Hypothalamus (tissue), 51 donors: ENCODE results near the gene SNRNP200.

Source experiments
- DNase-seq, 51 donors: peaks; one replicate each; lab custom pipeline; 2025; lab: John Stamatoyannopoulos, UW

Gene SNRNP200

DNA sequence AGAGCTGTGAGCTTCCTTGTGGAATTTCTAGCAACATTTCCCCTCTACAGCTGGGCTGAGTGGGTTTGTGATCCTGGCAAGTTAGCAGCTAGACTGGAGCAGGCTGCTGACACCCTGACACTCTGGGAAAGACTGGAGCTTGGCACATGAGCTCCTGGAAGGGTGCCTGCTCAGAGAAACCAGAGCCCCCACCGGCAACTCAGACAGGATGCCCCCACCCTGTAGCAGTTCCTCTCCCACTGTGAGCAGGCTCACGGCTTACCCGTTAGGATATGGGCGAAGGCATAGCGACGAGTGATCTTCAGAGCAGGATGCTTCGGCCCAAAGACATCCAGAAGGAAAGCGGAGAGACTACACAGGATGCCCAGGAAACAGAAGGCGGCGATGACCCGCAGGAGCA is 50.8 kb downstream of the SNRNP200 start:
- peak in 1 of 51 donors; percentile 15 for DNase-seq

DNA sequence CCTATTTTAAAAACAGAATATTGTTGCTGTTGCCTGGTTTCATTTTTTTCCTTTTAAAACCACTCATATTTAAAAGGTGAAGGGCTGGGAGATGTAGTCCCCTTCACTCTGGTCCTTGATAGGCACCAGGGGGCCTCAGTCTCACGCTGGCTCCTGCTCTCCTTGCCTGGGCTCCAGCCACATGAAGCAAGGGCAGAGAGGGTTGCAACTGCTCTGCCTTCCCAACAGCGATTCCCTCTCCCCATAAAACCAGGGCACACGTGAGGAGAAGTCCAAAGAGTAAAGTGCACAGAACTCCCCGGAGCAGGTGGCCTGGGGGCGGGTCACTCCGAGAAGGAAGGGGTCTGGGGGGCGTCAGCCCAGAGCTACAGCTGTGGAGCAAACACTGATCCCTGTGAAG is 52.3 kb downstream of the SNRNP200 start:
- no peak for DNase-seq

DNA sequence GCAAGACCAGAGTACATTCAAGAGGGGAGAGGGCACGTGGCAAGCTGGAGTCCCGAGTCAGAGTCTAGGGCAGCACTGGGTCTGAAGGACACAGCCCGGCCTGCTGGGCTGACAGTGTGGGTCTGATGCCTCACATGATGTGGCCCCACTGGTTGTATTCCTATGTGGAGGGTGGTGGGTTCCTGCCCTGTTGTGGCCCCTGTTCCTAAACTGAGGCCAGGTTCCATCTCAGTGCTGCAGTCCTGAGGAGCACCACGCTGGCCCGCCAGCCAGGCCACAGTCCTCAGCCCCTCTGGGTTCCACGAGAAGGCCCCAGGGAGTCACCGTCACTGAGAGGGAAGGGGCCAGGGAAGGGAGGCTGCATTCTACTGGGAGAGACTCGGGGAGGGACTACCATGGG is 52.8 kb downstream of the SNRNP200 start:
- no peak for DNase-seq

DNA sequence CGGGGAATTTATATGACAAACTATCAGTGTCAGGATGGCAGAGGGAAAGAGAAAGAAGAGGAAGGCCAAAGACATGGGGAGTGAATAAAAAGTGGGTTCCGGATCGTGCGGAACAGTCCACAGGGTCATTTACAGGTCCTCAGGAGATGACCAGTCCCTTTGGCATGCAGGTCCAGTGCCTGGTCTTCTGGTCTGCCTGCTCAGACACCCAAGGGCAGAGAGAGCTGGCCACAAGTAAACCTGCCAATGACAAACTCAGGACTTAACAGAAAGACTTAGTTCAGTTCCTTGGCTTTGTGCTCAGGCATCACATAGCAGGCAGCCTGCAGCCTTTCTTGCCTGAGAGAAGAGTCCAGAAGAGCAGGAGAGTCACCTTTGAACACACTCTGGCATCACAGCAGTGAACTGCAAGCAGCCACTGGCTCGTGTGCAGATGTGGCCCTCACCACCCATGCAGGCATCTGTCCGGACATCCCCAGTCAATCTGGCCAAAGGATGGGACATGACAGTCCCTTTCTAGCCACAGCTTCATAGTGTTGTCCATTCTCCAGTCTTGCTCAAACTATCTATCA is 53.5 kb downstream of the SNRNP200 start:
- DNase-seq = peak in 26 of 51 donors; percentile 12 to 78 (median 39)

DNA sequence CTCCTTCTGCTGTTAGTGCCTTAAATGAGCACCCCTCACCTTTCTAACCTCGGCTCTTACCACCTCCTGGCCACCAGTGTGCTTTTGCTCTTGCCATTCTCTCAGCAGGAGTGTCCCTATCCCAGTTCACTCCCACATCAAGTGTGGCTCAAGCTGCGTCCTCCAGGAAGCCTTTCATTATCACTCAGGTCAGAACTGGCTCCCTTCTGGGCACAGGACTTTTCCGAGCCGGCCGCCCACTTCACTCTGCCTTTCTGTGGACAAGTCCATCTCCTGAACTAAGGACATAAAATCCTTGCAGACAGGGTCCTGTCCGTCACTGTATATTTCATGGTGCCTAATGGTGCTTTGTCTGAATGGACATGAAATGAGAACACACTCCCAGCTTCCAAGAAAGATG is 55.2 kb downstream of the SNRNP200 start:
- no peak for DNase-seq

DNA sequence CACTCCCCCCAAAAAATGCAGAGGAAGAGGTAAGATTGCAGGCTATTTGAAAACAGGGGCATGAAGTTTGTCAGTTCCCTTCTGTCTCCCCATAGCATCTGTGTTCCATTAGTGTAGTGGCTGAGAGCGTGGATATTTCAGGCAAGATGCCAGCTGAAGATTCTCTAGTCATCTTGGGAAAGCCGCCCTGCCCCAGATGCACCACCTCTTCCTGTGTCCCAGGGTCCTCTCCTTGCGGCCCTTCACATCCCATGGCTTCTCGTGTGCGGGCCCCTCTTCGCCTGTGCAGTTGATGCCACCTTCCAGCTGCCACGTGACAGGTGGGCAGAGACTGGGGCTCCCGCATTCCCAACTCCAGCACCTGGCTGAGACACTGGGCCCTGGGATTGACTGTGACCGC is 55.7 kb downstream of the SNRNP200 start:
- no peak for DNase-seq

DNA sequence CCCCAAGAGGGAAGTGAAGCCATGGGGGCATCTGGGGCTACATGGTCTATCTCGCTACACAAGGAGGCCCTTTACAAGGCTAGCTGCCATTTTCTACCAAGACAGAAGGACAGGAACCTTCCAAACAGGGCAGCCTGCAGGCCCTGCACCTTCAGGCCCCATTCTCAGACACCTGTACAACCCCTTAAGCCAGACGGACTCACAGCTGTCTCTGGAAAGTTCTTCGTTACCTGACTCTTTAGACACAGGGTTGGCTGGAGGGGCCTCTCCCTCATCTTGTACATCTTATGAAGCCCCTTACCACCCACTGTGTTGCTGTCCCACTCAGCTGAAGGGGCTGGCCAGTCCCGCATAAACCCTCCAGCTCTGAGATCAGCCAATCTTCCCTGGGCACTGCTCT is 56.7 kb downstream of the SNRNP200 start:
- no peak for DNase-seq

DNA sequence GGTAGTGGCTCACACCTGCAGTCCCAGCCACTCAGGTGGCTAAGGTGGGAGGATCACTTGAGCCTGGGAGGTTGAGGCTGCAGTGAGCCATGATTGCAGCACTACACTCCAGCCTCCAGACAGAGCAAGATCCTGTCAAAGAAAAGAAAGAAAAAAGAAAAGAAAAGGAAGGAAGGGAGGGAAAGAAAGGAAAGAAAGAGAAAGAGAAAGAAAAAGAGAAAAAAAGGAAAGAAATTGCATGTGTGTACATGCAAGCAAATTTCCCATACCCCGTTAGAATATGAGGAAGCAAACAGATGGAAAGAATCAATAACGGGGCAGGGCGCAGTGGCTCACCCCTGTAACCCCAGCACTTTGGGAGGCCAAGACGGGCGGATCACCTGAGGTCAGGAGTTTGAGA is 57.5 kb downstream of the SNRNP200 start:
- no peak for DNase-seq

DNA sequence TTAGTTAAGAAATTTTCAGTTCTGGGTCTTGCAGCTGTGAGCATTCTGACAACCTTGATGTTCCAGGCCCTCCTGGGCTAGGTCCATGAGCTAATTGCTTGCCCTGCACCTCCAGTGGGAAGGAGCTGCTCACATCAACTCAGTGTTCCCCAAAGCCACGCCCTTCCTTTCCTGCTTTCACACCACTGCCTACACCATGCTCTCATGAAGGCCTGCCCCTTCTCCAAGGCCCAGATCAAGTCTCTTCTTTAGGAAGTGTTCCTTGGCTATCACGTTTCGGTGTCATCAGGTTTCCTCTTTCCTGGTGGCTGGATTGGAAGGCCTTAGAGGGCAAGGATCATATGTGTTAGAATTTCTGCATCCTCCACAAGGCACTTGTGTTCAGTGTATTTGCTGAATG is 58.3 kb downstream of the SNRNP200 start:
- no peak for DNase-seq

DNA sequence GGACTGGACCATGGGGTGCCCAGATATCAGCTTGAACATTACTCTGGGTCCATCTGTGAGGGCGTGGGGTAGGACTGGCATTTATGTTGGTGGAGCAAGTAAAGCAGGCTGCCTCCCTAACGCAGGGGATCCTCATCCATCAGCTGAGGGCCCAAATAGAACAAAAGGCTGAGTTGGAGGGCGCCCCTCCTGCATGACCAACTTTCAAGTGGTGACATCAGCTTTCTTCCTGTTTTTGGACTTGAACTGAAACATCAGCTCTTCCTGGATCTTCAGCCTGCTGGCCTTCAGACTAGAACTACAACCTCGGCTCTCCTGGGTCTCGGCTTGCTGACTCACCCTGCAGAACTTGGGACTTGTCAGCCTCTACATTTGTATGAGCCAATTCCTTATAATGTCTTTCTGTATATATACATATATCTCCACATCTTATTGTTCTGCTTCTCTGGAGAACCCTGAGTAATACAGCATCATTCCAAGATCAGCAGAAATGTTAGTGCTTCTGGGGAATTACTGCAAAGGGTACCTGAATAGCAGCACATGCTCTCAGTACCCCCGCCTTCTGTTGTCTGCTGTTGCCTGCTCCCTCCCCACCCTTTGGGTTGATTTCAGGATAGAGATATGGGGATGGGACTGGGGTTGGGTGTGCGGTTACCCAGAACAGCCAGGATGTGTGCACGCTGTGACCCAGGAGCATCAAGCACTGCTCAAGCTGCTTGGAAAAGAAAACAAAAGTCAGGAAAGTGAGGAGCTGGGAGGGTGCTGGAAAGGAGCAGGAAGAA is 59.5 kb downstream of the SNRNP200 start:
- no peak for DNase-seq

DNA sequence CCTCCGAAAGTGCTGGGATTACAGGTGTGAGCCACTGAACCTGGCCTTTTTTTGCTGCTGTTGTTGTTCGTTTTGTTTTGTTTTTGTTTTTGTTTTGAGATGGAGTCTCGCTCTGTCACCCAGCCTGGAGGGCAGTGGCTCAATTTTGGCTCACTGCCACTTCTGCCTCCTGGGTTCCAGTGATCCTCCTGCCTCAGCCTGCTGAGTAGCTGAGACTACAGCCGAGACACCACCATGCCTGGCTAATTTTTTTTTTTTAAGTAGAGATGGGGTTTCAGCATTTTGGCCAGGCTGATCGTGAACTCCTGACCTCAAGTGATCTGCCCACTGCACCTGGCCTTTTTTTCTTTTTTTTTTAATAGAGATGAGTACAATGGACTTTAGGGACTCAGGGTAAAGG is 61.5 kb downstream of the SNRNP200 start:
- DNase-seq = no peak

DNA sequence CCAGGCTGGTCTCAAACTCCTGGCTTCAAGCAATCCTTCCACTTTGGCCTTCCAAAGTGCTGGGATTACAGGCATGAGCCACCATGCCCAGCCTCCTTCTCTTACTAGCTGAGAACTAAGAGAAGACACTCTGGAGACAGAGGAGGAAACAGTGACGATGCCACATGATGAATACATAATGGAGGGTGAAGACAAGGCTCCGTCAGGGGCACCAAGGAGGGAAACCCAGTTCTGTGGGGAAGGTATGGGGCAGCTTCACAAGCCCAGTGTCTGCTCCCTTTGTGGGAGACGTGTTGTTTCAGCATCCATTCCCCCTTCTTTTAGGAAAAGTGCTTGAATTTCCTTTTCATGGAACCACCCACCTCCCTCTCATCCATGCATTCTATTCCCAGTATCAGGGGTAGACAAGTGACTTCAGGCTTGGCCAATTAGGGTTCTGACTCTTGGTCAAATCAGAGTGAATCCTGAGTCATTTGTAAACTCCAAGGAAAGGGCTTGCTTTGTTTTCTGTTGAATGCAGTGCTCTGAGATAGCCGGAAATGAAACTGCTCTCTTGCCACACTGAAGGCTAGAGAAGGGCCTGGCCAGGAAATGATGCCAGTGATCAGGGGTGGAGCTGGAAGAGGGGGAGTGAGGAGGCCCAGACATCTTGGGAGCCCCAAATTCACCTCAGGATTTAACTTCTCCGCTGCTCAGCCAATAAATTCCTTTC is 63.3 kb downstream of the SNRNP200 start:
- DNase-seq = peak in 28 of 51 donors; percentile 11 to 58 (median 30)

DNA sequence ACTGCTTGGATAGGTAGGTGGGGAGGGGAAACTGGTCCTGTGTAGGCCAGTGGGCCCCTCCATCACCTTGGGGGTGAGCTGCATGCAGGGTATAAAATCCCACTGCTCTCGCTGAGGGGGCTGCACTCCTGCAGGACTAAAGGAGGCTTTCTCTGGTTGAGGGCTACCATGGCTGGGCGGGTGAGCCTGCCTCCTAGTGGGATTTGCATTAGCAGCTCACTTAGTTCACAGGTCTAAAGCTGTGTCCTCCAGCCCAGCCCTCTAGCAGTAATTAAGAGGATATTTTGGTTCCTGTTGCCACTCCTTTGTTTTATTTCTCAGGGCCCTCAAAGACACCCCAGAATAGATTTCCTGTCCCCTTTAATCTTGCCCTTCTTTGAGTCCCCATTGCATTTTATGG is 64.1 kb downstream of the SNRNP200 start:
- no peak for DNase-seq

DNA sequence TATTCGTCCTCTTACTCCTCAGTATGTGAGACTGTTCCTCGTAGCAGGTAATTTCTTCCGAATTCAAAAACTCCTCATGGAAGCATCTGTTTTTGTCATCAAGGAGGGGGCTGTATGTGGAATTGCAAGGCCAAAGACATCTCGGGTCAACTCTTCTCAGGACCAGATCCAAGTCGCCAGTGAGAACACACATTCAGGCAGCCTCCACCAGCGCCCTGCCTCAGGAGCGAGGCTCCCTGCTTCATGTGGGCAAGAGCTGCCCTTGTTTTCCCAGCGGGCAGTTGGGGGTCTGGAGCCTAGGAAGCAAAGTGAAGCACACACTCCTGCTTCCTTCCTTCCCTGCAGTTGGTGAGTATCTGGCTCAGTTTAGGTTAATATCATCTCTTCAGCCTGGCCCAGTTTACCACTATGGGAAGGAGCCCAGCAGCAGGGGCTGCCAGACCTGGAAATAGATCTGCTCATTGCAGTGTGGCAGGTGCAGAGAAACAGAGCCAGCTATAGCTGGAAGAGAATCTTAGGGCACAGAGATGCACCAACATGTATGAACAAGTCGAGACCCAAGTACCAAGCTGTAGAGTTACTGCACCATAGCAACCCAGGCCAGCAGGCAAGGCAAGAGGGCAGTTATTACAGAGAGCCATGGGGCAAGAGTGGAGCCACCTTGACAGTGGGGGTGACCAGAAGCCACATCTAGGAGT is 64.9 kb downstream of the SNRNP200 start:
- no peak for DNase-seq

DNA sequence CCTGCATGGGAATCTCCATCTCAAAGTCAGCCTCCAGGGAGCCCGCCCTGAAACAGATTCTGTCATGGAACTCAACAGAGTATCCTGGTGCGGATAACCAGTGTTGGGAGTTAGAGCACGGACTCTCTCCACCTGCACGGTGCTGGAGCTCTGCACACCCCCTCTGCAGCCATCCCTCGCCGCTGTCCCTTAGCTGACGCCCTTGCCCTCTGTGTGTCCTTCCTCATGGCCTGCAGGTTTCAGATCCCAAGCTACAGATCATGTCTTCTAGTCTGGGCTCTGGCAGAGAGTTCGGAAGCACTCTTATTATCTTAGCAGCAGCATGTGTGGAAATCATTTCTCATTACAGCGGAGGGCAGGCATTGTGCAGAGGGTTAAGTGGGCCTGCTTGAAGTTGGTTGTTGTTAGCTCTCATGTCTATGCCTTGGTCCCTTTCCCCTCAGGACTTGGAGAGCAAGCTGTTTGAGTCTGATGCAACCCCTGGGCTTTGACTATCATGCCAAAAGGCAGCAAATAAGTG is 65.5 kb downstream of the SNRNP200 start:
- no peak for DNase-seq

DNA sequence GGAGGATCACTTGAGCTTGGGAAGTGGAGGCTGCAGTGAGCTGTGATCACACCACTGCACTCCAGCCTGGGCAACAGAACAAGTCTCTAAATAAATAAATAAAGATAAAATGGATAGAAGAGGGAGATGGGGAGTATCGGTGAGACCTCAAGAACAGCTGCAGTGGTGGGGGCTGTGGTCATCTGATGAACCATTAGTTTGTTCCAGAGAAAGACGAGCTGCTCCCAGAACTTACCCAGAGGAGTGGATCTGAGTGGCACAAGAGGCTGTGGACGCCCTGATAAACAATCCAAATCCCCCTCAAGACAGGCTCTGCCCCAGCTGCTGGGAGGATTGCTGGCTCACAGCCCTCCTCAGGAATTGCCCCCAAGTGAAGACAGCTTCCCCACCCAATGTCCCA is 66.3 kb downstream of the SNRNP200 start:
- DNase-seq = no peak

DNA sequence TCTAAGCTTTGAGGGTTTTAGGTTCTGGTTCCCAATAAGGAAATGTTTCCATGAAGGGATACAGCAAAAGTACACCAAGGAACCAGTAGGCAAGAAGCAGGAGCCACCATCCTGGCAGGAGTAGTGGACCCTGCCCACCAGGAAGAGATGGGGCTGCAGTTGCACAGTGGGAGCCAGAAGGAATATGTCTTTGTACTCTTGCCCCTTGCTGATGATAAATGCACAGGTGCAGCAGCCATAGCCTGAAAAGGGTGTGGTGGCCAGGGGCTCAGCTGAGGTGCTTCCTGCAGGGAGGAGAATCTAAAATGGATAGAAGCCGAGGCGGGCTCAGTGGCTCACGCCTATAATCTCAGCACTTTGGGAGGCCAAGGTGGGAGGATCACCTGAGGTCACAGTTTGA is 67.1 kb downstream of the SNRNP200 start:
- no peak for DNase-seq

DNA sequence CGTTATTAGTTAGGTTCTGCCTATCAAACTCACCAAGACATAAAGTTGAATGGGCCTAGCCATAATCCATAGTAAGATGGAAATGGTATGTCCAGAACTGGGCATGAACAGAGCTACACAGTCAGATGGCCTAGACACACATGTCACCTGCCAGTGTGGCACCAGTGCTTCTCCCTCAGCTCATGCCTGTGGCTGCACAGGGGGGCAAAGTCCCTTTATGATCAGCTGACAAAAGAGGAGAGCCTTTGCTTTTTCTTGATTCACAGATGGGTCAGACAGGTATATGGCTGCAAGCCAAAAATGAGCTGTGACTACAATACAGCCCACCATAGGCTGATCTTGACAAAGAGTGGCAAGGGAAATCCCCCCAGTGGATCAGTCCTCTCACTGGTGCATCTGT is 68.5 kb downstream of the SNRNP200 start:
- DNase-seq = no peak

DNA sequence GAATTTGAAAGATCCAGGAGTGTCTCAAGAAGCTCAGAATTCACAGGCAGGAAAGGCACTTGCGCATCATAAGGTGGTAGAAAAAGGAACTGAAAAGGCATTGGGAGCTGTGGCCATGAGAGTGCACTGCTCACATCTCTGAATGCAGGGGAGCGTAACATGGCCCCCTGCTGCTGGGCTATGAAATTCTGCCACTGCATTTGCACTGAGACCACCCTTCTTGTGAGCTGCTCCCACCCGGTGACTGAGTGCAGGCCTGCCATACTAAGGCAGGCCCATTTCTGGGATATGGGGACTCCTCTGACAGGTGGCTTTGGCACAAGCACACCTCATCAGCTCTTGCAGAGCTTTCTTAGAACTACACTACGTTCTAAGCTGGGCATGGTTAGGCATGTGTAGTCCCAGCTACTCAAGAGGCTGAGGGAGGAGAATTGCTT is 71.4 kb downstream of the SNRNP200 start:
- DNase-seq = no peak

DNA sequence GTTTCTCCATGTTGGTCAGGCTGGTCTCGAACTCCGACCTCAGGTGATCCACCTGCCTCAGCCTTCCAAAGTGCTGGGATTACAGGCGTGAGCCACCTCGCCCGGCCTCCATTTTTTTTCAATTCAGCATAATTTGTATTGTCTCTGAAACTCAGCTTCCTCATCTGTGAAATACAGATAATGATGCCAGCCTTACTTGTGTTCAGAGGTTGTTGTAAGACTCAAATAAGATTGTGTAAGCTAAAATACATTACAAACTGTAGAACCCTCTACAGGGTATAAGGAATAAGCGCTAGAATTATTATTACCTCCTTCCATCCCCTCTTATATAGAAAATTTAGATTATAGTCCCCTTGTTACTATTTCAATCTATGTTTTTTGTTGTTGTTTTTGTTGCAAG is 71.9 kb downstream of the SNRNP200 start:
- DNase-seq = no peak

DNA sequence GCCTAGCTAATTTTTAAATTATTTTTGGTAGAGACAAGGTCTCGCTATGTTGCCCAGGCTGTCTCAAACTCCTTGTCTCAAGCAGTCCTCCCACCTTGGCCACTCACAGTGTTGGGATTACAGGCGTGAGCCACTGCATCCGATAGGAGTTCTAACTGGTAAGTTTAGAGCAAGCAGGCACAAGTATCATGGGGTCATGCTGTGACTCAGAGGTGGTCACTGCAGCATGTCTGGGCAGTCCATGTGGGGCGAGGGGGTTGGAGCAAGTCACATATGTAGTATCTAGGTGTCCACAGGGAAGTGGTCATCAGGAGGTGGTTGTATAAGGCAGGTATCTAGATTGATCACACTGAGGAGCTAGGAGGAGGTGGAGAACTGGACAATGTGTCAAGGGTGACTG is 74.0 kb downstream of the SNRNP200 start:
- DNase-seq = no peak
